Measurements from ENCODE around the gene FNDC8. TPM values are rescaled to one million over a fixed set of nuclear protein-coding genes. Genes with fewer than 3 reads are reported as not detected.
A peak's percentile ranks its signal among the peaks of the same experiment; 100 is the strongest.

FNDC8 gene
- total RNA-seq, 3 donors from 2014 or later: not detected

GRCh38 chr17:35076874-35077273 is 44.5 kb upstream of the FNDC8 start:
- no peaks in the 10 kb centered on the region for H3K27me3 ChIP-seq
- no peaks in the 10 kb centered on the region for H3K4me1 ChIP-seq
- H3K4me3 ChIP-seq: no peak overlapping the region
- H3K36me3 ChIP-seq: no peaks in the 10 kb centered on the region
- no peak for DNase-seq (ENCODE audit: low spot score in 2 of 2)
- no peak overlapping the region for H3K27ac ChIP-seq
- no peaks in the 10 kb centered on the region for H3K9me3 ChIP-seq
- no peak for TF ChIP-seq POLR2AphosphoS5 (IDR thresholded peaks at IDR 0.05)
- intact Hi-C loops (cut with DNase I; ENCODE audit: low total_unique reads): no loop called here

- intact Hi-C loops (cut with DNase I; ENCODE audit: low total_unique reads): no loop called here
- no peaks in the 10 kb centered on the region for H3K27me3 ChIP-seq
- H3K4me3 ChIP-seq: no peak overlapping the region
- H3K9me3 ChIP-seq: no peaks in the 10 kb centered on the region
- TF ChIP-seq CTCF (IDR thresholded peaks at IDR 0.05) (no peak), POLR2AphosphoS5 (IDR thresholded peaks at IDR 0.05) (no peak), POLR2A (IDR thresholded peaks at IDR 0.05) (no peak)
- H3K4me1 ChIP-seq: no peaks in the 10 kb centered on the region
- H3K36me3 ChIP-seq: no peaks in the 10 kb centered on the region
- DNase-seq (ENCODE audit: low spot score in 2 of 2): no peak
- H3K27ac ChIP-seq: no peak overlapping the region
Observed at GRCh38 chr17:35079547-35080423, 41.6 kb upstream of the FNDC8 start.

GRCh38 chr17:35080536-35080935 is 40.9 kb upstream of the FNDC8 start:
- TF ChIP-seq CTCF (IDR thresholded peaks at IDR 0.05) (no peak), POLR2AphosphoS5 (IDR thresholded peaks at IDR 0.05) (no peak), POLR2A (IDR thresholded peaks at IDR 0.05) (no peak)
- no peak overlapping the region for H3K4me3 ChIP-seq
- no peak for DNase-seq (ENCODE audit: low spot score in 2 of 2)
- intact Hi-C loops (cut with DNase I; ENCODE audit: low total_unique reads): no loop called here
- H3K9me3 ChIP-seq: no peaks in the 10 kb centered on the region
- no peak overlapping the region for H3K27ac ChIP-seq
- H3K36me3 ChIP-seq: no peaks in the 10 kb centered on the region
- no peaks in the 10 kb centered on the region for H3K27me3 ChIP-seq
- no peaks in the 10 kb centered on the region for H3K4me1 ChIP-seq

GRCh38 chr17:35081638-35082037 is 39.8 kb upstream of the FNDC8 start:
- Histone ChIP-seq H3K9me3 (no peaks in the 10 kb centered on the region), H3K27ac (peak overlapping the region in 1 of 2 donors; percentile 5), H3K4me3 (no peak overlapping the region), H3K36me3 (no peaks in the 10 kb centered on the region), H3K4me1 (no peaks in the 10 kb centered on the region), H3K27me3 (no peaks in the 10 kb centered on the region)
- TF ChIP-seq POLR2A (IDR thresholded peaks at IDR 0.05) (no peak), CTCF (IDR thresholded peaks at IDR 0.05) (no peak), POLR2AphosphoS5 (IDR thresholded peaks at IDR 0.05) (no peak)
- DNase-seq (ENCODE audit: low spot score in 2 of 2): no peak
- intact Hi-C loops (cut with DNase I; ENCODE audit: low total_unique reads): no loop called here

- Histone ChIP-seq H3K27ac (peak overlapping the region in 1 of 2 donors; percentile 5), H3K27me3 (no peaks in the 10 kb centered on the region), H3K9me3 (no peaks in the 10 kb centered on the region), H3K36me3 (no peaks in the 10 kb centered on the region), H3K4me3 (no peak overlapping the region), H3K4me1 (no peaks in the 10 kb centered on the region)
- DNase-seq (ENCODE audit: low spot score in 2 of 2): no peak
- TF ChIP-seq CTCF (IDR thresholded peaks at IDR 0.05) (no peak), POLR2A (IDR thresholded peaks at IDR 0.05) (no peak), POLR2AphosphoS5 (IDR thresholded peaks at IDR 0.05) (no peak)
- intact Hi-C loops (cut with DNase I; ENCODE audit: low total_unique reads): no loop called here
Observed at GRCh38 chr17:35082073-35082657, 39.2 kb upstream of the FNDC8 start.
